ENCODE results near the gene CEMIP. TPM values are rescaled to one million over a fixed set of nuclear protein-coding genes. Genes with fewer than 3 reads are reported as not detected.

Gene CEMIP
- polyA plus RNA-seq, 1 of the 3 experiments (the other 2 are of a cell fraction): 27.8 TPM

- H3K9me3 ChIP-seq: no peaks in the 10 kb centered on the region
- no peak overlapping the region for H3K4me2 ChIP-seq
- WGBS (ENCODE audit: low lambda C conversion rate): 60% methylated on average over 8 of the region's 8 CpGs
- no peak for DNase-seq
- no peak overlapping the region for H3K9ac ChIP-seq
- no peaks in the 10 kb centered on the region for H3K27me3 ChIP-seq (ENCODE audit: insufficient read depth)
- H4K20me1 ChIP-seq (ENCODE audit: insufficient read depth): no peaks in the 10 kb centered on the region
- H3K36me3 ChIP-seq (replicated peaks in 1 of 2; ENCODE audit: control insufficient read depth in 1 of 2, insufficient read depth in 2 of 2, low read length in 1 of 2): no peaks in the 10 kb centered on the region
- no peak overlapping the region for H3K27ac ChIP-seq (ENCODE audit: low read depth in 2 of 2, low read length in 1 of 2)
- H3K79me2 ChIP-seq (ENCODE audit: insufficient read depth): no peaks in the 10 kb centered on the region
- no peak overlapping the region for H3K4me3 ChIP-seq (ENCODE audit: low read depth in 2 of 2, low read length in 1 of 2)
- H2AFZ ChIP-seq (ENCODE audit: low read depth): no peak overlapping the region
- no peaks in the 10 kb centered on the region for H3F3A ChIP-seq (replicated peaks; ENCODE audit: insufficient read depth)
- POLR2A ChIA-PET: no interaction called here
- CTCF ChIA-PET: interaction anchor here (0.8 to 4.4 kb wide), 5 partner anchors 16 to 289 kb away, joined by 3 to 24 read pairs (median 4); no protein-coding TSS in a partner anchor
- no peaks in the 10 kb centered on the region for H3K9me2 ChIP-seq
- H3K4me1 ChIP-seq (ENCODE audit: control insufficient read depth in 1 of 2, insufficient read depth in 2 of 2, low read depth in 1 of 2, low read length in 1 of 2): peaks cover 0 to 7% of the 10 kb centered on the region in 2 experiments; a peak in 1 of 4 replicates
- TF ChIP-seq IRF3 (IDR thresholded peaks at IDR 0.05; ENCODE audit: low read depth, low read length) (no peak), GATA2 (CRISPR knock-in tag; IDR thresholded peaks at IDR 0.05) (no peak), POLR2AphosphoS5 (IDR thresholded peaks at IDR 0.05; ENCODE audit: low read depth, low read length) (no peak), GABPA (IDR thresholded peaks at IDR 0.05; ENCODE audit: low read depth) (no peak), EP300 (IDR thresholded peaks at IDR 0.05; ENCODE audit: borderline replicate concordance in 1 of 2, low read depth in 1 of 2, low read length in 1 of 2) (no peak), CHD2 (IDR thresholded peaks at IDR 0.05; ENCODE audit: low read length, partially characterized antibody) (no peak), FOSL2 (IDR thresholded peaks at IDR 0.05; ENCODE audit: borderline replicate concordance, low read depth) (no peak), EZH2phosphoT487 (IDR thresholded peaks at IDR 0.05; ENCODE audit: borderline replicate concordance, low read depth) (no peak)
Measured at GRCh38 chr15:80856809-80857377, 77.7 kb downstream of the CEMIP start.

- no peaks in the 10 kb centered on the region for H3K27me3 ChIP-seq (ENCODE audit: insufficient read depth)
- no peaks in the 10 kb centered on the region for H3F3A ChIP-seq (replicated peaks; ENCODE audit: insufficient read depth)
- H2AFZ ChIP-seq (ENCODE audit: low read depth): no peak overlapping the region
- peaks cover 0 to 3% of the 10 kb centered on the region in 2 experiments; a peak in 1 of 4 replicates for H3K4me1 ChIP-seq (ENCODE audit: control insufficient read depth in 1 of 2, insufficient read depth in 2 of 2, low read depth in 1 of 2, low read length in 1 of 2)
- no peak for DNase-seq
- POLR2A ChIA-PET: no interaction called here
- H3K4me3 ChIP-seq (ENCODE audit: low read depth in 2 of 2, low read length in 1 of 2): no peak overlapping the region
- WGBS (ENCODE audit: low lambda C conversion rate): 76% methylated on average over 3 of the region's 5 CpGs
- H3K36me3 ChIP-seq (replicated peaks in 1 of 2; ENCODE audit: control insufficient read depth in 1 of 2, insufficient read depth in 2 of 2, low read length in 1 of 2): no peaks in the 10 kb centered on the region
- no peaks in the 10 kb centered on the region for H3K9me3 ChIP-seq
- H3K4me2 ChIP-seq: no peak overlapping the region
- H3K27ac ChIP-seq (ENCODE audit: low read depth in 2 of 2, low read length in 1 of 2): no peak overlapping the region
- CTCF ChIA-PET: no interaction called here
- H3K9ac ChIP-seq: no peak overlapping the region
- H3K9me2 ChIP-seq: no peaks in the 10 kb centered on the region
- H3K79me2 ChIP-seq (ENCODE audit: insufficient read depth): no peaks in the 10 kb centered on the region
- no peaks in the 10 kb centered on the region for H4K20me1 ChIP-seq (ENCODE audit: insufficient read depth)
- TF ChIP-seq NFIC (IDR thresholded peaks at IDR 0.05; ENCODE audit: borderline replicate concordance) (no peak), GABPA (IDR thresholded peaks at IDR 0.05; ENCODE audit: low read depth) (no peak), USF1 (IDR thresholded peaks at IDR 0.05; ENCODE audit: borderline replicate concordance, low read depth) (no peak), MXI1 (IDR thresholded peaks at IDR 0.05; ENCODE audit: low read depth, low read length) (no peak), RFX5 (IDR thresholded peaks at IDR 0.05; ENCODE audit: low read length) (no peak), CTCF (IDR thresholded peaks at IDR 0.05) (no peak), FOXM1 (IDR thresholded peaks at IDR 0.05; ENCODE audit: low read depth) (no peak), MAX (IDR thresholded peaks at IDR 0.05; ENCODE audit: low read depth) (no peak), ZBTB33 (IDR thresholded peaks at IDR 0.05; ENCODE audit: borderline replicate concordance, low read depth) (no peak), USF2 (IDR thresholded peaks at IDR 0.05; ENCODE audit: borderline replicate concordance, low read depth, low read length) (no peak), IRF3 (IDR thresholded peaks at IDR 0.05; ENCODE audit: low read depth, low read length) (no peak)
Measured at GRCh38 chr15:80861731-80862170, 82.6 kb downstream of the CEMIP start.
